H1 (cell line): Measurements from ENCODE around the gene TMEM238. TPM values are rescaled to one million over a fixed set of nuclear protein-coding genes. Genes with fewer than 3 reads are reported as not detected.

ENCODE experiments used
- CTCF ChIA-PET: fragments of 300-600 bp; sonication (Branson Sonifier 250); formaldehyde crosslinking; loops from one replicate; lab custom pipeline; 2021; ENCODE audit not compliant: partially characterized antibody; lab: Charles Lee
- POLR2A ChIA-PET: fragments of 300-600 bp; sonication (Branson Sonifier 250); formaldehyde crosslinking; loops from one replicate; lab custom pipeline; 2021; ENCODE audit warnings: inconsistent platforms; ENCODE audit not compliant: partially characterized antibody; lab: Charles Lee
- DNase-seq, 2 experiments: peaks; one replicate each; pipeline versions ENCODE4 v3.0.0 to v3.0.0-alpha.2; 2010 to 2022; ENCODE audit warnings: low spot score in 2 of 2, low read depth in 1 of 2, mixed read lengths in 1 of 2
- FAIRE-seq: peaks from 2 replicates; lab custom pipeline; 2011; peaks lifted over from hg19 to GRCh38; lab: Jason Lieb, UNC
- H2AFZ ChIP-seq: 2 replicates; pipeline ENCODE4 v1.8.1; 2012; ENCODE audit warnings: low read length, inconsistent platforms
- H2AK5ac ChIP-seq: 2 replicates; pipeline ENCODE4 v1.6.1; 2013; ENCODE audit warnings: low read depth, low read length
- H2BK120ac ChIP-seq: replicated peaks from 2 replicates; pipeline ENCODE3; 2013; ENCODE audit warnings: low read depth, low read length, inconsistent platforms
- H2BK12ac ChIP-seq: 2 replicates; pipeline ENCODE4 v1.6.1; 2013; ENCODE audit warnings: low read depth, low read length
- H2BK15ac ChIP-seq: 2 replicates; pipeline ENCODE4 v1.6.1; 2013; ENCODE audit warnings: low read length
- H2BK20ac ChIP-seq: 2 replicates; pipeline ENCODE4 v1.6.1; 2013; ENCODE audit warnings: low read length
- H2BK5ac ChIP-seq: 2 replicates; pipeline ENCODE4 v1.6.1; 2013; ENCODE audit warnings: low read depth, low read length
- H3K14ac ChIP-seq: 2 replicates; pipeline ENCODE4 v1.6.1; 2013; ENCODE audit warnings: inconsistent platforms; ENCODE audit not compliant: insufficient read length
- H3K18ac ChIP-seq: 2 replicates; pipeline ENCODE4 v1.6.1; 2013; ENCODE audit warnings: low read length; ENCODE audit errors: extremely low read depth
- H3K23ac ChIP-seq: 2 replicates; pipeline ENCODE4 v1.6.1; 2013; ENCODE audit warnings: inconsistent platforms; ENCODE audit not compliant: insufficient read length
- H3K23me2 ChIP-seq: 2 replicates; pipeline ENCODE4 v1.6.1; 2013; ENCODE audit warnings: low read depth, low read length
- H3K27ac ChIP-seq: 2 replicates; pipeline ENCODE4 v1.6.1; 2011; ENCODE audit warnings: low read depth, low read length, inconsistent platforms
- H3K27me3 ChIP-seq, 4 experiments: replicated peaks in 1 of 4; 1 replicate in 1 of 4; 2 replicates in 3 of 4; pipeline versions ENCODE4 v1.6.1 to v1.8.1; 2011 to 2013; ENCODE audit warnings: low read length in 3 of 4, mild to moderate bottlenecking in 3 of 4, inconsistent platforms in 2 of 4, mixed read lengths in 2 of 4, moderate library complexity in 1 of 4; ENCODE audit not compliant: control insufficient read depth in 3 of 4, insufficient read depth in 3 of 4; ENCODE audit errors: extremely low read depth in 1 of 4
- H3K36me3 ChIP-seq, 4 experiments: 2 replicates each; pipeline versions ENCODE4 v1.6.1 to v1.8.1; 2011 to 2013; ENCODE audit warnings: mild to moderate bottlenecking in 4 of 4, low read length in 3 of 4, moderate library complexity in 2 of 4, control low read depth in 1 of 4, inconsistent platforms in 1 of 4; ENCODE audit not compliant: insufficient read depth in 4 of 4, control insufficient read depth in 2 of 4
- H3K4ac ChIP-seq: replicated peaks from 2 replicates; pipeline ENCODE3; 2013; ENCODE audit warnings: low read length, low read depth, mixed read lengths, inconsistent platforms; ENCODE audit not compliant: insufficient read length
- H3K4me1 ChIP-seq, 4 experiments: replicated peaks in 1 of 4; 1 replicate in 1 of 4; 2 replicates in 3 of 4; pipeline versions ENCODE4 v1.6.1 to v1.8.1; 2011 to 2013; ENCODE audit warnings: low read length in 3 of 4, inconsistent platforms in 2 of 4, mixed read lengths in 1 of 4; ENCODE audit not compliant: insufficient read depth in 4 of 4, control insufficient read depth in 3 of 4
- H3K4me2 ChIP-seq, 2 experiments: 2 replicates each; pipeline versions ENCODE4 v1.6.1 to v1.8.1; 2011 to 2013; ENCODE audit warnings: low read depth in 2 of 2, low read length in 2 of 2, control low read depth in 1 of 2, inconsistent platforms in 1 of 2, mild to moderate bottlenecking in 1 of 2; ENCODE audit not compliant: insufficient read depth in 1 of 2
- H3K4me3 ChIP-seq, 4 experiments: fragments of 200-600, 300-600 bp in 1 of 4; sonication (generic), shearing (Covaris generic), sonication (Bioruptor Twin) in 1 of 4; 2 replicates each; pipeline versions ENCODE4 v1.5.1 to v1.8.1; 2011 to 2016; ENCODE audit warnings: low read length in 4 of 4, low read depth in 3 of 4, control low read depth in 2 of 4, inconsistent platforms in 2 of 4, mild to moderate bottlenecking in 2 of 4, mixed read lengths in 1 of 4, moderate library complexity in 1 of 4; ENCODE audit not compliant: insufficient read depth in 2 of 4; ENCODE audit errors: extremely low read depth in 1 of 4
- H3K56ac ChIP-seq: replicated peaks from 2 replicates; pipeline ENCODE3; 2013; ENCODE audit warnings: low read depth, mild to moderate bottlenecking, mixed read lengths, low read length, inconsistent platforms; ENCODE audit not compliant: insufficient read length
- H3K79me1 ChIP-seq: 2 replicates; pipeline ENCODE4 v1.6.1; 2013; ENCODE audit warnings: low read depth, low read length, control low read depth
- H3K79me2 ChIP-seq, 2 experiments: 2 replicates each; pipeline versions ENCODE4 v1.6.1 to v1.8.1; 2012 to 2013; ENCODE audit warnings: low read length in 2 of 2, mild to moderate bottlenecking in 2 of 2, inconsistent platforms in 1 of 2; ENCODE audit not compliant: insufficient read depth in 2 of 2, control insufficient read depth in 1 of 2
- H3K9ac ChIP-seq, 4 experiments: replicated peaks in 1 of 4; 1 replicate in 1 of 4; 2 replicates in 3 of 4; pipeline versions ENCODE4 v1.6.1 to v1.8.1; 2011 to 2013; ENCODE audit warnings: low read depth in 3 of 4, low read length in 3 of 4, control low read depth in 2 of 4, mild to moderate bottlenecking in 2 of 4, moderate library complexity in 2 of 4, inconsistent platforms in 1 of 4; ENCODE audit errors: extremely low read depth in 1 of 4
- H3K9me3 ChIP-seq, 2 experiments: 2 replicates each; pipeline versions ENCODE4 v1.6.1 to v1.8.1; 2012 to 2013; ENCODE audit warnings: mild to moderate bottlenecking in 2 of 2, moderate library complexity in 2 of 2, control low read depth in 1 of 2, inconsistent platforms in 1 of 2, low read depth in 1 of 2, low read length in 1 of 2, mixed read lengths in 1 of 2; ENCODE audit not compliant: insufficient read depth in 2 of 2
- H4K20me1 ChIP-seq, 2 experiments: replicated peaks in 1 of 2; 2 replicates each; pipeline versions ENCODE3 to v1.8.1; 2011 to 2013; ENCODE audit warnings: inconsistent platforms in 2 of 2, low read length in 2 of 2, mild to moderate bottlenecking in 1 of 2; ENCODE audit not compliant: insufficient read depth in 2 of 2, control insufficient read depth in 1 of 2
- H4K5ac ChIP-seq: 2 replicates; pipeline ENCODE4 v1.6.1; 2013; ENCODE audit warnings: low read length, low read depth, mixed read lengths, inconsistent platforms; ENCODE audit not compliant: insufficient read length
- H4K8ac ChIP-seq: 2 replicates; pipeline ENCODE4 v1.8.0; 2013; ENCODE audit warnings: mild to moderate bottlenecking, moderate library complexity, low read length, inconsistent platforms; ENCODE audit not compliant: insufficient read depth; ENCODE audit errors: extremely low read depth
- H4K91ac ChIP-seq: replicated peaks from 2 replicates; pipeline ENCODE3; 2013; ENCODE audit warnings: low read length, mixed read lengths, inconsistent platforms; ENCODE audit not compliant: insufficient read length
- CREB1 ChIP-seq: IDR thresholded peaks from 2 replicates; pipeline ENCODE4 v1.6.1; 2012; ENCODE audit warnings: inconsistent platforms
- RXRA ChIP-seq: IDR thresholded peaks from 2 replicates; pipeline ENCODE4 v1.6.1; 2011; ENCODE audit warnings: low read depth, mild to moderate bottlenecking, low read length, moderate library complexity; ENCODE audit not compliant: insufficient read depth
- TBP ChIP-seq: IDR thresholded peaks from 2 replicates; pipeline ENCODE4 v1.6.1; 2011; ENCODE audit warnings: low read depth, low read length, improper control_type of control experiment
- WGBS, 2 experiments: shearing (Covaris generic) in 1 of 2; methylation state at CpG; one replicate each; pipeline versions ENCODE4 v1.1.6 to v1.1.7; 2013 to 2015; ENCODE audit warnings: low lambda C conversion rate in 2 of 2, mixed read lengths in 2 of 2, inconsistent platforms in 1 of 2, low coverage in 1 of 2, missing lambda C conversion rate in 1 of 2; ENCODE audit not compliant: insufficient replicate concordance in 2 of 2, insufficient coverage in 1 of 2, insufficient read length in 1 of 2; ENCODE audit errors: extremely low coverage in 1 of 2, missing lambda C conversion rate in 1 of 2; 5-methylcytosine and 5-hydroxymethylcytosine counted together
- polyA plus RNA-seq, 7 experiments: library from polyadenylated mRNA; depleted of rRNA in 3 of 7; stranded (reverse) in 5 of 7; unstranded in 2 of 7; fragments of >200 nt in 5 of 7; fragments of 200-250 nt in 2 of 7; gene quantifications; 1 replicate in 5 of 7; 2 replicates in 1 of 7; 4 replicates in 1 of 7; pipeline versions ENCODE4 v1.2.1 to v1.2.3, GENCODE V29; 2011 to 2013; ENCODE audit warnings: missing spikeins in 2 of 7, mixed read lengths in 2 of 7
- total RNA-seq: library from RNA; stranded (reverse); fragmentation: NEBNext Ultra II Directional; extraction: Animal tissue kit (Norgen Biotek cat#: 25700); gene quantifications from 2 replicates; pipeline ENCODE4 v1.2.1, GENCODE V29; 2021

Gene TMEM238
- total and polyA plus RNA-seq, 2 of the 8 experiments (the other 6 are each of a cell fraction or from before 2014, with no cell fraction given) = 0.53 to 3.8 TPM

- Histone ChIP-seq H2BK12ac (no peak overlapping the region), H4K91ac (no peak overlapping the region), H2BK15ac (no peak overlapping the region), H4K8ac (no peak overlapping the region), H3K27ac (no peak overlapping the region), H3K14ac (no peak overlapping the region), H3K23ac (no peak overlapping the region), H3K56ac (no peak overlapping the region), H3K9me3 (0 out of 4 replicates have a peak, but pooled peaks cover 0 to 9% of the 10 kb centered on the region in 2 experiments), H3K79me2 (no peaks in the 10 kb centered on the region), H3K4me1 (peaks cover 0 to 3% (median 0%) of the 10 kb centered on the region in 4 experiments; a peak in 2 of 7 replicates), H3K36me3 (no peaks in the 10 kb centered on the region), H2AFZ (no peak overlapping the region), H3K4me2 (no peak overlapping the region), H3K79me1 (peaks cover 6% of the 10 kb centered on the region), H3K18ac (no peak overlapping the region), H2BK120ac (no peak overlapping the region), H3K4me3 (no peak overlapping the region), H3K23me2 (peaks cover 13% of the 10 kb centered on the region; the same call in 1 of the 2 replicates), H4K20me1 (peaks cover 2 to 14% of the 10 kb centered on the region in 2 experiments), H2BK20ac (no peak overlapping the region), H3K4ac (no peak overlapping the region), H3K9ac (no peak overlapping the region), H4K5ac (no peak overlapping the region), H2BK5ac (no peak overlapping the region), H2AK5ac (no peak overlapping the region), H3K27me3 (peaks cover 0 to 2% (median 0%) of the 10 kb centered on the region in 4 experiments; a peak in 1 of 7 replicates)
- FAIRE-seq (no peak), DNase-seq (no peak)
- POLR2A ChIA-PET = interaction anchor here (0.6 kb wide), 1 partner anchor 25 kb away, joined by 3 read pairs; the partner anchor contains the start of gene UBE2S
- WGBS, 2 experiments = 85% methylated on average over 14 of the region's 14 CpGs; no CpG with 5 or more reads in 1 of the 2 experiments
- TF ChIP-seq CREB1 = peak; percentile 80
- TF ChIP-seq TBP = no peak
- TF ChIP-seq RXRA = no peak
- CTCF ChIA-PET = no interaction called here
Measured at GRCh38 chr19:55432241-55432959, 48.3 kb upstream of the TMEM238 start.
